Activated gamma-delta T cell treated with anti-CD3 and anti-CD28 coated beads, Interleukin-2, amount 50 U/mL, for 16 hours (primary cell): ENCODE measurements around the gene SLX9.
"Not testable (repeated sequence)": the region's sequence is repeated elsewhere in the genome, so short reads cannot be mapped to it uniquely, and the experiment has no call there.

Experiments
- DNase-seq: peaks from one replicate; pipeline ENCODE4 v3.0.0-alpha.2; 2020; ENCODE audit warnings: low read depth

Gene SLX9

GRCh38 chr21:45019887-45020537, 80.2 kb downstream of the SLX9 start:
- DNase-seq = no peak

GRCh38 chr21:45020629-45021427, 81.0 kb downstream of the SLX9 start:
- no peak for DNase-seq

GRCh38 chr21:45021428-45022347, 81.9 kb downstream of the SLX9 start:
- no peak for DNase-seq

- no peak for DNase-seq
Measured at GRCh38 chr21:45022348-45022675, 82.5 kb downstream of the SLX9 start.

- DNase-seq = no peak
Measured at GRCh38 chr21:45022736-45023135, 82.9 kb downstream of the SLX9 start.

- not testable (repeated sequence) for DNase-seq
Measured at GRCh38 chr21:45024516-45024915, 84.7 kb downstream of the SLX9 start.

- no peak for DNase-seq
Measured at GRCh38 chr21:45026066-45026745, 86.4 kb downstream of the SLX9 start.
